Liver (tissue), 9 donors: ENCODE data around the gene ASXL2. TPM values are rescaled to one million over a fixed set of nuclear protein-coding genes. Genes with fewer than 3 reads are reported as not detected.

Experiments used
- DNase-seq: peaks from one replicate; pipeline ENCODE4 v3.0.0-alpha.2; 2017; ENCODE audit warnings: low spot score
- H3K27ac ChIP-seq, 2 donors: one replicate each; pipeline ENCODE4 v1.7.0; 2013; ENCODE audit warnings: inconsistent platforms in 2 of 2, low read length in 2 of 2, control low read depth in 1 of 2, low read depth in 1 of 2, mild to moderate bottlenecking in 1 of 2
- H3K27me3 ChIP-seq, 4 donors: one replicate each; pipeline versions ENCODE4 v1.6.1 to v1.7.0; 2013; ENCODE audit warnings: low read length in 3 of 4, inconsistent platforms in 1 of 4, mild to moderate bottlenecking in 1 of 4, moderate library complexity in 1 of 4; ENCODE audit not compliant: control insufficient read depth in 4 of 4, insufficient read depth in 4 of 4
- H3K36me3 ChIP-seq, 4 donors: one replicate each; pipeline versions ENCODE4 v1.6.1 to v1.7.0; 2013; ENCODE audit warnings: low read length in 3 of 4, mild to moderate bottlenecking in 3 of 4, low read depth in 1 of 4, moderate library complexity in 1 of 4; ENCODE audit not compliant: control insufficient read depth in 4 of 4, insufficient read depth in 3 of 4
- H3K4me1 ChIP-seq, 4 donors: one replicate each; pipeline versions ENCODE4 v1.6.1 to v1.7.0; 2013; ENCODE audit warnings: low read length in 3 of 4, mild to moderate bottlenecking in 3 of 4, moderate library complexity in 1 of 4; ENCODE audit not compliant: control insufficient read depth in 4 of 4, insufficient read depth in 4 of 4
- H3K4me3 ChIP-seq, 3 donors: one replicate each; pipeline versions ENCODE4 v1.6.1 to v1.7.0; 2013; ENCODE audit warnings: low read length in 3 of 3, control low read depth in 1 of 3, low read depth in 1 of 3, mild to moderate bottlenecking in 1 of 3
- H3K9ac ChIP-seq, 2 donors: one replicate each; pipeline ENCODE4 v1.7.0; 2013; ENCODE audit warnings: low read length in 2 of 2, mild to moderate bottlenecking in 2 of 2, moderate library complexity in 2 of 2, control low read depth in 1 of 2, low read depth in 1 of 2
- H3K9me3 ChIP-seq, 4 donors: one replicate each; pipeline versions ENCODE4 v1.6.1 to v1.7.0; 2013; ENCODE audit warnings: low read length in 3 of 4; ENCODE audit not compliant: control insufficient read depth in 4 of 4
- EGR1 ChIP-seq, 2 donors: IDR thresholded peaks; 2 replicates each; pipeline ENCODE4 v1.6.1; 2016 to 2018; ENCODE audit warnings: antibody characterized with exemption in 2 of 2, low read depth in 2 of 2
- FOXA1 ChIP-seq: IDR thresholded peaks from 2 replicates; pipeline ENCODE4 v1.6.1; 2016; ENCODE audit warnings: antibody characterized with exemption
- FOXA2 ChIP-seq: IDR thresholded peaks from 2 replicates; pipeline ENCODE4 v1.6.1; 2016; ENCODE audit warnings: antibody characterized with exemption
- GABPA ChIP-seq, 2 donors: IDR thresholded peaks in 1 of 2; conservative IDR thresholded peaks in 1 of 2; 2 replicates each; pipeline ENCODE4 v1.6.1; 2016; ENCODE audit warnings: antibody characterized with exemption in 2 of 2, mild to moderate bottlenecking in 1 of 2, moderate library complexity in 1 of 2
- HNF4A ChIP-seq, 2 donors: conservative IDR thresholded peaks; 2 replicates each; pipeline ENCODE4 v1.6.1; 2016; ENCODE audit warnings: antibody characterized with exemption in 2 of 2, mild to moderate bottlenecking in 2 of 2
- HNF4G ChIP-seq: IDR thresholded peaks from 2 replicates; pipeline ENCODE4 v1.6.1; 2016; ENCODE audit warnings: antibody characterized with exemption
- JUND ChIP-seq, 2 donors: IDR thresholded peaks; 2 replicates each; pipeline ENCODE4 v1.6.1; 2016; ENCODE audit warnings: antibody characterized with exemption in 2 of 2
- NR2F2 ChIP-seq: IDR thresholded peaks from 2 replicates; pipeline ENCODE4 v1.6.1; 2016; ENCODE audit warnings: antibody characterized with exemption
- RAD21 ChIP-seq, 2 donors: IDR thresholded peaks; 2 replicates each; pipeline ENCODE4 v1.6.1; 2016; ENCODE audit warnings: antibody characterized with exemption in 2 of 2, mild to moderate bottlenecking in 2 of 2
- RXRA ChIP-seq, 2 donors: IDR thresholded peaks; 2 replicates each; pipeline ENCODE4 v1.6.1; 2017 to 2018; ENCODE audit warnings: antibody characterized with exemption in 2 of 2, mild to moderate bottlenecking in 1 of 2
- TAF1 ChIP-seq: conservative IDR thresholded peaks from 2 replicates; pipeline ENCODE4 v1.6.1; 2016; ENCODE audit warnings: antibody characterized with exemption, mild to moderate bottlenecking
- YY1 ChIP-seq: IDR thresholded peaks from 2 replicates; pipeline ENCODE4 v1.6.1; 2016; ENCODE audit warnings: antibody characterized with exemption, mild to moderate bottlenecking
- WGBS: extraction: QIAGEN DNeasy Blood & Tissue Kit; methylation state at CpG from one replicate; pipeline ENCODE4 v1.1.7; 2013; 5-methylcytosine and 5-hydroxymethylcytosine counted together
- polyA plus RNA-seq, 2 donors: library from polyadenylated mRNA; stranded (reverse) in 1 of 2; unstranded in 1 of 2; fragments of 200-250 nt in 1 of 2; fragments of >200 nt in 1 of 2; fragmentation: Nextera tagmentation in 1 of 2; extraction: Ambion mirVana in 1 of 2; gene quantifications; one replicate each; pipeline versions ENCODE4 v1.2.1 to v1.2.3, GENCODE V29; 2013 to 2015
- total RNA-seq, 2 donors: library from RNA; depleted of rRNA; stranded (reverse); fragments of >200 nt; gene quantifications; one replicate each; pipeline ENCODE4 v1.2.3, GENCODE V29; 2014
- TF ChIP-seq, protein P1 (sequence below): IDR thresholded peaks from 2 replicates; pipeline ENCODE4 v1.6.1; 2016; ENCODE audit warnings: antibody characterized with exemption
- TF ChIP-seq, protein P2 (sequence below): IDR thresholded peaks from 2 replicates; pipeline ENCODE4 v1.6.1; 2016; ENCODE audit warnings: antibody characterized with exemption
- TF ChIP-seq, protein P3 (sequence below): IDR thresholded peaks from 2 replicates; pipeline ENCODE4 v1.6.1; 2016; ENCODE audit warnings: antibody characterized with exemption
- TF ChIP-seq, protein P4 (sequence below): fragments of 150-350 bp; IDR thresholded peaks from 2 replicates; pipeline ENCODE4 v1.5.1; 2017; ENCODE audit warnings: improper control_type of control experiment, low read depth, low read length; ENCODE audit not compliant: missing input control
- TF ChIP-seq, protein P5 (sequence below): IDR thresholded peaks from 2 replicates; pipeline ENCODE4 v1.6.1; 2016; ENCODE audit warnings: antibody characterized with exemption, mild to moderate bottlenecking
- donor health status: healthy.
- donor health status: healthy.
- donor health status: healthy.
- donor health status: healthy.
- donor health status: healthy.

The ASXL2 gene
- total and polyA plus RNA-seq, 4 donors: 2.4 to 7.3 (median 4.4) TPM

DNA sequence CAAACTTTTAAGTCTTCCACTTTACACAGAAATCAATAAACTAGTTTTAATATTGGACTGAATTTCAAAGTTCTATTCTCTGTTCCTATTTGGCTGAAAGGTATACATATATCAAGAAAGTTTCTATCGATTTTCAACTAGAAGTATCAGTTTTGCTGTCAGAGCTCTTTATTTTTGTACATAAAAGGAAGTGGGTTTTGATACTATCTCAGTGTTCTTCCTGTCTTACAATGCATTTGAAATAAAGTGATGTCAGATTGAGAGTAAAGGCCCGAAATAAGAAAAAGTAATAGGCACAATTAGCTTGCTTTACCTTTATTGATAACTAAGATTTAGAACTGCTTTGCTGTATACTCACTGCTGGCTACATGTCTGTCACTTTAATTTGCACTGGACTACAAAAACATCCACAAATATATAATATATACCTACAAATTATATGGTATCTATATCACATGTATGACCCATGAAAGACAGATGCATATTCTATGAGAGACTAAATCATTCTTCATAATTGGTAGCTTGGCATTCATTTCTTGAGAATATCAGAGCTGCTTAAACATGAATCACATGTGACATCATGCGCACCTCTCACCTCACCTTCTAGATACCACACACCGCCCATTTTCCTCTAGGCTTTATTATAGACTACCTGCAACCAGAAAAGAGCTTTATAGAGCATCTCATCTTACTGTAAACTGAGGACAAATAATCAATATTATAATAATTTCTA lies 83.6 kb downstream of the ASXL2 start:
- 67% methylated on average over 4 of the region's 4 CpGs for WGBS
- TF ChIP-seq, protein P1, sequence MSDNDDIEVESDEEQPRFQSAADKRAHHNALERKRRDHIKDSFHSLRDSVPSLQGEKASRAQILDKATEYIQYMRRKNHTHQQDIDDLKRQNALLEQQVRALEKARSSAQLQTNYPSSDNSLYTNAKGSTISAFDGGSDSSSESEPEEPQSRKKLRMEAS: no peak
- TF ChIP-seq HNF4G: no peak
- TF ChIP-seq, protein P2, sequence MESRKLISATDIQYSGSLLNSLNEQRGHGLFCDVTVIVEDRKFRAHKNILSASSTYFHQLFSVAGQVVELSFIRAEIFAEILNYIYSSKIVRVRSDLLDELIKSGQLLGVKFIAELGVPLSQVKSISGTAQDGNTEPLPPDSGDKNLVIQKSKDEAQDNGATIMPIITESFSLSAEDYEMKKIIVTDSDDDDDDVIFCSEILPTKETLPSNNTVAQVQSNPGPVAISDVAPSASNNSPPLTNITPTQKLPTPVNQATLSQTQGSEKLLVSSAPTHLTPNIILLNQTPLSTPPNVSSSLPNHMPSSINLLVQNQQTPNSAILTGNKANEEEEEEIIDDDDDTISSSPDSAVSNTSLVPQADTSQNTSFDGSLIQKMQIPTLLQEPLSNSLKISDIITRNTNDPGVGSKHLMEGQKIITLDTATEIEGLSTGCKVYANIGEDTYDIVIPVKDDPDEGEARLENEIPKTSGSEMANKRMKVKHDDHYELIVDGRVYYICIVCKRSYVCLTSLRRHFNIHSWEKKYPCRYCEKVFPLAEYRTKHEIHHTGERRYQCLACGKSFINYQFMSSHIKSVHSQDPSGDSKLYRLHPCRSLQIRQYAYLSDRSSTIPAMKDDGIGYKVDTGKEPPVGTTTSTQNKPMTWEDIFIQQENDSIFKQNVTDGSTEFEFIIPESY: no peak
- no peak for TF ChIP-seq NR2F2
- no peak for TF ChIP-seq RAD21 (IDR thresholded peaks at IDR 0.05)
- no peak for TF ChIP-seq HNF4A (conservative IDR thresholded peaks at IDR 0.05)
- TF ChIP-seq TAF1: no peak
- no peak for TF ChIP-seq GABPA (IDR thresholded peaks at IDR 0.05 in 1 of 2, conservative IDR thresholded peaks at IDR 0.05 in 1 of 2)
- no peak for TF ChIP-seq FOXA2
- TF ChIP-seq, protein P3, sequence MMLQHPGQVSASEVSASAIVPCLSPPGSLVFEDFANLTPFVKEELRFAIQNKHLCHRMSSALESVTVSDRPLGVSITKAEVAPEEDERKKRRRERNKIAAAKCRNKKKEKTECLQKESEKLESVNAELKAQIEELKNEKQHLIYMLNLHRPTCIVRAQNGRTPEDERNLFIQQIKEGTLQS: no peak
- TF ChIP-seq EGR1 (IDR thresholded peaks at IDR 0.05; ENCODE audit: low read depth in 2 of 2): no peak
- no peak for TF ChIP-seq RXRA (IDR thresholded peaks at IDR 0.05)
- no peak for DNase-seq
- Histone ChIP-seq H3K9ac (no peak overlapping the region), H3K4me1 (peaks cover 3 to 32% (median 14%) of the 10 kb centered on the region in 4 donors), H3K27ac (no peak overlapping the region), H3K36me3 (peaks cover 0 to 6% (median 3%) of the 10 kb centered on the region in 4 donors), H3K9me3 (no peaks in the 10 kb centered on the region), H3K27me3 (no peaks in the 10 kb centered on the region), H3K4me3 (no peak overlapping the region)

DNA sequence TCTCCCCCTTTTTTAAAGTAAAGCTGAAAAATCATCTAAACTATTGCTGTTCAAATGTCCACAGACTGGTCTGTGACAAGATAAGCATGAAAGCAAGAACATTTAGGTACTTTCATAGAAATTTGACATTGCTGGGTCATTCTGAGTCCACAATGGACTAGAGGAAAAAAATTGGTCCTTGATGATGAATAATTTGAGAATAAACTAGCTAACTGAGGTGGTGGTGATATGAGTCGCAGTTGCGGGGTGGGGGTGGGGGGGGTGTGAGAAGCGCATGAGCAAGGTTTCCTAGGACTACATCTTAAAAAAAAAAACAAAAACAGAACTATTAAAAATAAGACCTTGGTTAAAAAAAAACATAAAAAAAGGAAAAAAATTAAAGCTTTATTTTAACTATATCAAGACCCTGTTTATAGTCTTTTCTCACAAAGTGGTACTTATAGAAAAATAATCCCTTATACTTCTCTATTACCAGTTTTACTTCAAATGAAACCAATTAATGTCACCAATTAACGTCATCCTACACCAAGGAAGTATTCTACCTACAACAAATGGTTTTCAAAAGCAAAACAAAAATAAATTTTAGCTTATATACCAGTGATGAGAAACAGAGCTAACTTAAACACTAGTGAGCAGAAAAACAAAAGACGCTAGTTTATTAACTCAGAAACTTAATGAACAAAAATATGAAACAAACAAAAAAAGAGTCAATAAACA lies 88.1 kb downstream of the ASXL2 start:
- DNase-seq: no peak
- Histone ChIP-seq H3K27me3 (no peaks in the 10 kb centered on the region), H3K9me3 (no peaks in the 10 kb centered on the region), H3K27ac (no peak overlapping the region), H3K36me3 (peaks cover 0 to 2% (median 0%) of the 10 kb centered on the region in 4 donors), H3K4me3 (no peak overlapping the region), H3K4me1 (peaks cover 9 to 32% (median 19%) of the 10 kb centered on the region in 4 donors), H3K9ac (peak overlapping the region in 1 of 2 donors; percentile 13)
- TF ChIP-seq, protein P3: no peak
- TF ChIP-seq RAD21 (IDR thresholded peaks at IDR 0.05) (no peak), FOXA2 (no peak), JUND (IDR thresholded peaks at IDR 0.05) (no peak), YY1 (no peak), HNF4G (no peak), GABPA (IDR thresholded peaks at IDR 0.05 in 1 of 2, conservative IDR thresholded peaks at IDR 0.05 in 1 of 2) (no peak), TAF1 (no peak), RXRA (IDR thresholded peaks at IDR 0.05) (no peak), NR2F2 (no peak), FOXA1 (no peak), EGR1 (IDR thresholded peaks at IDR 0.05; ENCODE audit: low read depth in 2 of 2) (no peak), HNF4A (conservative IDR thresholded peaks at IDR 0.05) (no peak)
- TF ChIP-seq, protein P1: no peak
- TF ChIP-seq, protein P2: no peak
- TF ChIP-seq, protein P4, sequence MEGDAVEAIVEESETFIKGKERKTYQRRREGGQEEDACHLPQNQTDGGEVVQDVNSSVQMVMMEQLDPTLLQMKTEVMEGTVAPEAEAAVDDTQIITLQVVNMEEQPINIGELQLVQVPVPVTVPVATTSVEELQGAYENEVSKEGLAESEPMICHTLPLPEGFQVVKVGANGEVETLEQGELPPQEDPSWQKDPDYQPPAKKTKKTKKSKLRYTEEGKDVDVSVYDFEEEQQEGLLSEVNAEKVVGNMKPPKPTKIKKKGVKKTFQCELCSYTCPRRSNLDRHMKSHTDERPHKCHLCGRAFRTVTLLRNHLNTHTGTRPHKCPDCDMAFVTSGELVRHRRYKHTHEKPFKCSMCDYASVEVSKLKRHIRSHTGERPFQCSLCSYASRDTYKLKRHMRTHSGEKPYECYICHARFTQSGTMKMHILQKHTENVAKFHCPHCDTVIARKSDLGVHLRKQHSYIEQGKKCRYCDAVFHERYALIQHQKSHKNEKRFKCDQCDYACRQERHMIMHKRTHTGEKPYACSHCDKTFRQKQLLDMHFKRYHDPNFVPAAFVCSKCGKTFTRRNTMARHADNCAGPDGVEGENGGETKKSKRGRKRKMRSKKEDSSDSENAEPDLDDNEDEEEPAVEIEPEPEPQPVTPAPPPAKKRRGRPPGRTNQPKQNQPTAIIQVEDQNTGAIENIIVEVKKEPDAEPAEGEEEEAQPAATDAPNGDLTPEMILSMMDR: no peak
- TF ChIP-seq, protein P5, sequence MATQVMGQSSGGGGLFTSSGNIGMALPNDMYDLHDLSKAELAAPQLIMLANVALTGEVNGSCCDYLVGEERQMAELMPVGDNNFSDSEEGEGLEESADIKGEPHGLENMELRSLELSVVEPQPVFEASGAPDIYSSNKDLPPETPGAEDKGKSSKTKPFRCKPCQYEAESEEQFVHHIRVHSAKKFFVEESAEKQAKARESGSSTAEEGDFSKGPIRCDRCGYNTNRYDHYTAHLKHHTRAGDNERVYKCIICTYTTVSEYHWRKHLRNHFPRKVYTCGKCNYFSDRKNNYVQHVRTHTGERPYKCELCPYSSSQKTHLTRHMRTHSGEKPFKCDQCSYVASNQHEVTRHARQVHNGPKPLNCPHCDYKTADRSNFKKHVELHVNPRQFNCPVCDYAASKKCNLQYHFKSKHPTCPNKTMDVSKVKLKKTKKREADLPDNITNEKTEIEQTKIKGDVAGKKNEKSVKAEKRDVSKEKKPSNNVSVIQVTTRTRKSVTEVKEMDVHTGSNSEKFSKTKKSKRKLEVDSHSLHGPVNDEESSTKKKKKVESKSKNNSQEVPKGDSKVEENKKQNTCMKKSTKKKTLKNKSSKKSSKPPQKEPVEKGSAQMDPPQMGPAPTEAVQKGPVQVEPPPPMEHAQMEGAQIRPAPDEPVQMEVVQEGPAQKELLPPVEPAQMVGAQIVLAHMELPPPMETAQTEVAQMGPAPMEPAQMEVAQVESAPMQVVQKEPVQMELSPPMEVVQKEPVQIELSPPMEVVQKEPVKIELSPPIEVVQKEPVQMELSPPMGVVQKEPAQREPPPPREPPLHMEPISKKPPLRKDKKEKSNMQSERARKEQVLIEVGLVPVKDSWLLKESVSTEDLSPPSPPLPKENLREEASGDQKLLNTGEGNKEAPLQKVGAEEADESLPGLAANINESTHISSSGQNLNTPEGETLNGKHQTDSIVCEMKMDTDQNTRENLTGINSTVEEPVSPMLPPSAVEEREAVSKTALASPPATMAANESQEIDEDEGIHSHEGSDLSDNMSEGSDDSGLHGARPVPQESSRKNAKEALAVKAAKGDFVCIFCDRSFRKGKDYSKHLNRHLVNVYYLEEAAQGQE: no peak
- WGBS: 94% methylated on average over 5 of the region's 5 CpGs
